HG02885 (cell line): ENCODE measurements around the gene ATP13A1.
"Not testable (repeated sequence)": the region's sequence is repeated elsewhere in the genome, so short reads cannot be mapped to it uniquely, and the experiment has no call there.

Experiments
- ATAC-seq: cut with Tn5 transposase; IDR thresholded peaks from one replicate; pipeline ENCODE4 v1.9.1; 2021; ENCODE audit warnings: mild to moderate bottlenecking; ENCODE audit not compliant: unreplicated experiment, poor library complexity

ATP13A1 gene

DNA sequence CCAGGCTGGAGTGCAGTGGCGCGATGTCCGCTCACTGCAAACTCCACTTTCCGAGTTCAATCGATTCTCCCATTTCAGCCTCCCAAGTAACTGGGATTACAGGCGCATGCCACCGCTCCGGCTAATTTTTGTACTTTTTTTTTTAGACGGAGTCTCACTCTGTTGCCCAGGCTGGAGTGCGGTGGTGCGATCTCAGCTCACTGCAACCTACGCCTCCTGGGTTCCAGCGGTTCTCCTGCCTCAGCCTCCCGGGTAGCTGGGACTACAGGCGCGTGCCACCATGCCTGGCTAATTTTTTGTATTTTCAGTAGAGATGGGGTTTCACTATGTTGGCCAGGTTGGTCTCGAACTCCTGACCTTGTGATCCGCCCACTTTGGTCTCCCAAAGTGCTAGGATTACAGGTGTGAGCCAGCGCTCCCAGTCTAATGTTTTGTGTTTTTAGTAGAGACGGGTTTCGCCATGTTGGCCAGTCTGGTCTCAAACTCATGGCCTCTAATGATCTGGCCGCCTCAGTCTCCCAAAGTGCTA is 2.0 kb upstream of the ATP13A1 start:
- not testable (repeated sequence) for ATAC-seq

DNA sequence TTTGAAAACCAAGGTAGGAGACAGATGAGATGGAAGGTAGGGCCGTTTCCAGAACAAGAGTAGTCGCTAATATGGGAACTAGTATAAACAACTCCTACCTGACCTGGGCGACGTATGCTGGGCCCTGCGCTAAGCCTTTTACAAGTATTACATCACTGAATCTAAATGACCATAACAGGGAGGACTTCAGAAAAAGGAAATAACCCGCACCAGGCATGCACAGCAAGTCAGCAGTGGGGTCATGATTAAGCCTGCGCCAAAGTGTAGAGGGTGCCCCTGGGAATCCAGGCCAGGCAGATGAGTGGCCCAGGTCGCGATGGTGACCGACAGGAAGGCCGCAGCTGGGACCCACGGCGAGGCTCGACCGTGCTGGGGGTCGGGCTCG is 613 bp downstream of the ATP13A1 start:
- no peak for ATAC-seq

- no peak for ATAC-seq
Measured at GRCh38 chr19:19662344-19662743, 1.1 kb downstream of the ATP13A1 start.

DNA sequence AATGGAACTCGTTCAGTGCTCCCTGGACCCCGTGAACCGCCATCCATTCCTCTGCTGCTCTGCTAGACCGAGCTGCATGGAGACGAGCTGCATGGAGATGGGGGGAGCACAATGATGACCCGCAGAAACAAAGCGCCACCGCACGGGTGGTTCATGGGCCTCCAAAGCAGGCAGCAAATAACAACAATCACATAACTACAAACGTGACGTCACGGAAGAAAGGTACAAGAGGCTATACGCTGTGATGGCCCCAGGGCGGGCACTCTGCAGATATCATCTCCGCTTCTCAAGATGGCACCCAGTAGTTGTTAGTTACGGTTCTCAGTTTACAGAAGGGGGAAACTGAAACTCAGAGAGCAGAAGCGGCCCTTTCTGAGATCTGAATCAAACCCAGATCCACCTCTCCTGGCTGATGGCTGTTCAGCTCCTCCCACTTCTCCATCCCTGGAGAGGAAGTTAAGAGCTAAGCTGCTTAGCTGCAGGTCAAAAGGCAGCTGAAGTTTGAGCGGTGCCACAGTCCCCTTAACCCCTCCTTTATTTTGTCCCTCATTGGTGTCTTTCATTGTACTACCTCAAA is 1.7 kb downstream of the ATP13A1 start:
- peak; percentile 43 for ATAC-seq

DNA sequence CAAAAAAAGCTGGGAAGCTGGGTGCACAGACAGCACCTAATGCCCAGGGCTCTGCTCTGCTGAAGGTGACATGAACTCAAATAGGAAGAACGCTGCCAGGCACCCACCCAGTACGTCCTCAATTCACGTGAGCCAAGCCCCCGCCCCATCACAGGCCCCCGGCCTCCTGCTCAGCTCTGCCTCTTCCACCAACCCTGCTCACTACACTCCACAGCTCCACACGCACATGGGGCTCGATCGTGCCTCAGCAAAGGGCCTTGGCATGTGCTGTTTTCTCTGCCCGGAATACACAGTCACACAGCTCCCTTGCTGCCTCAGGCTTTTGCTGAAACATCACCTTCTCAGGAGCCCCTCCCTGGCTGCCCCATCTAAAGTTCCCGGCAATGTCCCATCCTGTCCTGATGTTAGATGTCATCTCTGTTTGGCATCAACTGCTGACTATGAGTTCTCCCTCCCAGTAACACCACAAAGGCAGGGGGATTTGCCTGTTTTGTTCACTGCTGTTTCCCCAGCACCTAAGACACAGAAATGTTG is 2.3 kb downstream of the ATP13A1 start:
- ATAC-seq, result no peak

GRCh38 chr19:19659646-19660245 is 3.7 kb downstream of the ATP13A1 start:
- no peak for ATAC-seq

DNA sequence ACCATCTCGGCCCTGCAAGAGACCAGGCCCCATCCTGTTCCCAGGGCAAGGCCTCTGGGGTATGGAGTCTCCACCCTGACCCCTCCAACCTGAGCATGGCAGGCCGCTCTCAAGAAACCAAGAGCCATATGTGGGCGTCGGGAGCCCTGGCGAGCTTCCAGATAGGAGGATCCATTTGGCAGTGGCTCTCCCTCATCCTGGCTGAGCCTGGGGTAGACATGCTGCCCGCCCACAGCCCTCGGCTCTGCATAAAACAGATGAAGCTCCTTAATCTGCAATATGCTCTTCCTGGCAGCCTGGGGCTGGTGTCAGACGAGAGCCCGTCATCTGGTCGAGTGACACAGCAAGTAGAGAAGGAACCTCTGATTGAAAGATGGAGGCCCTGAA is 6.1 kb downstream of the ATP13A1 start:
- no peak for ATAC-seq

- ATAC-seq, result no peak
Measured at GRCh38 chr19:19656451-19657396, 6.8 kb downstream of the ATP13A1 start.

DNA sequence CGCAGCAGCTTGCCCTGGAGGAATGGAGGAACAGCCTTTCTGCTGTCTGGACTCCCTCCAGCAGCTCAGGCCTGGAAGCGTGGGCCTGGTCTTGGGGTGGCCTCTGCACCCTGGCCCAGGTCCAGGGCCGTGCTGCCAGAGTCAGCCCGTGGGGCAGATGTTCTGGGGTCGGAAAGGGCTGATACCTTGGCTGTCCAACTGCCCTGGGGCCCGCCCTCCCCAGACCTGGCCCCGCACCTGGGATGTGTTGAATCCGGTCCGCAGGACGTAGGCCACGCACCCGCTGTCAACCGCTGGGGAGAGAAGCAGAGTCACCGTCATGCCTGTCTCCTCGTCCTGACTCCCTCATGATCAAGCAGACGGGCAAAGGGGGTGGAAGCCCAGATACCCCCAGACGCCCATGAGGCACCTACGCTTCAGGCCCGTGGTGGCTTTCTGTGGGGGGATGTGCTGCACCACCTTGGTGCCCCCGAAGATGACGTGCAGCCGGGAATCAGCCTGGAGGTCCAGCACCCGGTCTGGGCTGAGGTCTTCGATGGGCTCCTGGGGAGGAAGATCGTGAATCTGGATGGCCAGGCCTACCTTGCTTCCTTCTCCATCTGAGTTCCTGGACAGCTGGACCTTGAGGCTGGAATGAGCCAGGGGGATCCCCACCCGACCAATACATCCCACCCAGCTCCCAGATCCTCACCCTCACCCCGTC is 7.7 kb downstream of the ATP13A1 start:
- no peak for ATAC-seq

DNA sequence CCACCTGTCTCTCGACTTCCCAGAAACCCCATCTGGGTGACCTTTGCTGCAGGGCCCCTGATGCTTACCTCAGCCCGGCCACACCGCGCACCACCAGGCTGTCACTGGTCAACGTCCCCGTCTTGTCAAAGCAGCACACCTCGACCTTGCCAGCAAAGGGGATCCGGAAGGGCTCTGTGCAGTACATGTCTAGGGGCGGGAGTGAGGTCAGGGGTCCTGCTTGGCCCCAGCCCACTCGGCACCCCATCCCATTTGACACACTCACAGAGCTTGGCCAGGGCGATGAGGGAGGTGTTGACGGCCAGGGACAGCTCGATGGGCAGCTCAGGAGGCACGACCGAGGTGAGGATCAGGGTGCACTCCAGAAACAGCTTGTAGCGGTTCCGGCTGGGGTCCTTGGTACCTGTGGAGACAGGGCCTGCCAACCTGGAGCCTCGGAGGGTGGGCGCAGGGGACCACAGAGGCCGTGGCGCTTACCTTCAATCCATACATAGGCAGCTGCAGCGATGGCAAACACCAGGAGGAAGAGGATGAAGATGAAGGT is 8.4 kb downstream of the ATP13A1 start:
- no peak for ATAC-seq

DNA sequence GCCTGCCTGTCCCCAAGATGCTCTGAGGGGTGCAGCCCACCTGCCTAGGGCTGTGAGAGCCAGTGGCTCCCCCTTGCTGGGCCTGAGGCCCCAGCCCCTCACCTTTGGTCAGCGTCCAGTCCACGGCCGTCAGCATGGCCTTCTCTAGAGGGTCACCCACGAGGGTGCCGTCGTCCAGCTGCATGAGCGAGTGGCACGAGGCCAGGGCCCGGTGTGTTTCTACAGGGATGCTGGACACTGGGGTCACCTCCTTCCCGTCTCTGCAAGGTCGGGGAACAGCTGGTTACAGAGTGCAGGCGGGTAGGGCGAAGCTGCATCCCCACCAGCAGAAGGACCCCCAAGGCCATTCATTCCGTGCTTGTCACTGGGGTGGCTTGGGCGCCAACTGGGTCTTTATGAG is 9.0 kb downstream of the ATP13A1 start:
- ATAC-seq, result no peak

GRCh38 chr19:19653597-19654147 is 9.8 kb downstream of the ATP13A1 start:
- ATAC-seq, result no peak

DNA sequence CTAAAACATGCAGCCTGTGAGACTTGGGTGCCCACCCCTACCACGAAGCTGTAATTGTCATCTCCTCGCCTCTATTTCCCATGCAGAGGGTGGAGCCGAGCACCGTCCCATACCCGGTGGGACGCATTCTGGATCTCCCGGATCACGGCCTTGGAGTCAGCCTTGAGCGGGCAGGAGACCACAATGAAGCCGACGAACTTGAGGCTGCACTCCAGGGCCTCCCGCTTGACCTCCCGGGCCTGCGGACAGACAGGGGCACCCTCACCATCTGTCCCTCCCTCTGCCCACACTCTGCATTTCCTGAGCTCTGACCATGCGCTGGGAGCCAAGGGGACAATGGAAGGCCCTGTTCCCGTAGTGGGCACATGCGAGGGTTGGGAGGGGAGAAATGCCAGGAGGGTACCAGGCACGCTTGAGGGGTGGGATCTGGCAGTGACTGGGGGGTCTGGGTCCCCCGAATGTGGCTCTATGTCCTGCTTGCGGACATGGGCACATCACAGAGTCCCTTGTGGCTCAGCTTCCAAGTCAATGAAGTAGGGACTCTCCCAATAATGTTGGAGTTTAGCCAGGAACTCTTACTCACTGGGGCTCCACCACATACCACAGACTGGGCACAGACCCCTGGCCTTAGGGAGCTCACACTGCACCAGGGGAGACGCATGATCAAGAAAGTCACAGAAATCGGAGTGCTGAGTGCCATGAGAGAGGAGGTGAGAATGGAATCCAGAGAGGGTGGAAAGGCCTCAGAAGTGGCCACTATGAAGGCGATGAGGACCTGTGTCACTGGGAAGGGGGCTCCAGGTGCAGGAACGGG is 10.8 kb downstream of the ATP13A1 start:
- ATAC-seq, result no peak

- ATAC-seq, result no peak
Measured at GRCh38 chr19:19651076-19651475, 12.4 kb downstream of the ATP13A1 start.

DNA sequence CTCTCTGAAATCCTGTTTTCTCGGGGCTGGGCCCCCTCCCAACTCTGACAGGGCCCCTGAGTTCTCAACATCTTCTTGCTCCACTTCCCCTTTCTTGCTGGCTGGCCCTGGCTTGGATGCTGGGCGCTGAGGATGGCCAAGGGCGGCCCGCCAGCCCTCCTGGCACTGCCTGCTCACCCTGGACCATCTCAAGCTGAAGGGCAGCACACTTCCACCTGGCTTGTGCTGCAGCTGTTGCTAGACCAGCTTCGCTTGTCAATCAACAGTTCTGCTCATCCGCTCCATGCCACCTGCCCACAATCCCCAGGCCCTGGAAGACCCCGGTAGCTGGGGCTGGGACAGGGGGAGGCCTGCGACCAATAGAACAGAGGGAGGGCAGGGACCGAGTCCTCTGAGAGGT is 13.1 kb downstream of the ATP13A1 start:
- ATAC-seq, result no peak

- no peak for ATAC-seq
Measured at GRCh38 chr19:19649580-19649995, 13.9 kb downstream of the ATP13A1 start.

GRCh38 chr19:19649155-19649554 is 14.3 kb downstream of the ATP13A1 start:
- ATAC-seq, result no peak

- no peak for ATAC-seq
Measured at GRCh38 chr19:19647037-19647835, 16.2 kb downstream of the ATP13A1 start.
